Astrocyte (in vitro differentiated cells and primary cell): ENCODE measurements around the gene H6PD. TPM values are rescaled to one million over a fixed set of nuclear protein-coding genes. Genes with fewer than 3 reads are reported as not detected.

Experiments
- DNase-seq: peaks from one replicate; pipeline ENCODE4 v3.0.0-alpha.2; 2010; ENCODE audit warnings: low read depth
- FAIRE-seq: peaks from 2 replicates; lab custom pipeline; 2011; peaks lifted over from hg19 to GRCh38; lab: Jason Lieb, UNC
- H2AFZ ChIP-seq: 2 replicates; pipeline ENCODE4 v1.6.0; 2012; ENCODE audit warnings: low read depth, low read length, inconsistent platforms
- H3K27ac ChIP-seq: 2 replicates; pipeline ENCODE4 v1.5.1; 2011; ENCODE audit warnings: low read depth, low read length, inconsistent platforms
- H3K27me3 ChIP-seq: 2 replicates; pipeline ENCODE4 v1.6.0; 2011; ENCODE audit warnings: low read length, inconsistent platforms; ENCODE audit not compliant: insufficient read depth
- H3K36me3 ChIP-seq: 2 replicates; pipeline ENCODE4 v1.5.1; 2011; ENCODE audit warnings: low read length, inconsistent platforms; ENCODE audit not compliant: insufficient read depth
- H3K4me1 ChIP-seq: 2 replicates; pipeline ENCODE4 v1.5.1; 2011; ENCODE audit warnings: low read length, inconsistent platforms; ENCODE audit not compliant: insufficient read depth
- H3K4me2 ChIP-seq: 2 replicates; pipeline ENCODE4 v1.6.0; 2012; ENCODE audit warnings: low read length, inconsistent platforms
- H3K4me3 ChIP-seq: 2 replicates; pipeline ENCODE4 v1.5.1; 2011; ENCODE audit warnings: low read depth, mild to moderate bottlenecking, low read length, inconsistent platforms; ENCODE audit not compliant: insufficient read depth
- H3K79me2 ChIP-seq: 2 replicates; pipeline ENCODE4 v1.6.0; 2012; ENCODE audit warnings: mild to moderate bottlenecking, low read length, inconsistent platforms; ENCODE audit not compliant: insufficient read depth
- H3K9ac ChIP-seq: 2 replicates; pipeline ENCODE4 v1.6.0; 2012; ENCODE audit warnings: mild to moderate bottlenecking, low read length, inconsistent platforms
- H3K9me3 ChIP-seq: 2 replicates; pipeline ENCODE4 v1.5.1; 2012; ENCODE audit warnings: low read depth, mild to moderate bottlenecking, low read length, inconsistent platforms; ENCODE audit not compliant: insufficient read depth
- H4K20me1 ChIP-seq: 2 replicates; pipeline ENCODE4 v1.6.0; 2012; ENCODE audit warnings: low read length, inconsistent platforms; ENCODE audit not compliant: insufficient read depth
- H3K27ac Mint-ChIP-seq: one replicate; pipeline ENCODE4 v1.8.0; 2021; ENCODE audit warnings: mild to moderate bottlenecking, mixed read lengths; ENCODE audit not compliant: unreplicated experiment
- H3K27me3 Mint-ChIP-seq: one replicate; pipeline ENCODE4 v1.8.0; 2021; ENCODE audit warnings: low read depth, mixed read lengths; ENCODE audit not compliant: unreplicated experiment
- H3K36me3 Mint-ChIP-seq: one replicate; pipeline ENCODE4 v1.8.0; 2021; ENCODE audit warnings: low read depth, mixed read lengths; ENCODE audit not compliant: unreplicated experiment
- H3K4me1 Mint-ChIP-seq: one replicate; pipeline ENCODE4 v1.8.0; 2021; ENCODE audit warnings: low read depth, mixed read lengths; ENCODE audit not compliant: unreplicated experiment
- H3K4me3 Mint-ChIP-seq: one replicate; pipeline ENCODE4 v1.8.0; 2021; ENCODE audit warnings: mild to moderate bottlenecking, moderate library complexity, mixed read lengths; ENCODE audit not compliant: unreplicated experiment
- H3K9me3 Mint-ChIP-seq: one replicate; pipeline ENCODE4 v1.8.0; 2021; ENCODE audit warnings: mild to moderate bottlenecking, mixed read lengths; ENCODE audit not compliant: unreplicated experiment
- EZH2 ChIP-seq: IDR thresholded peaks from 2 replicates; pipeline ENCODE4 v1.6.1; 2012; ENCODE audit warnings: mild to moderate bottlenecking, low read length, inconsistent platforms; ENCODE audit not compliant: insufficient read depth
- total RNA-seq: library from RNA; stranded (reverse); gene quantifications from 2 replicates; pipeline ENCODE4 v1.2.1, GENCODE V29; 2021
- TF ChIP-seq, protein P1 (sequence below): IDR thresholded peaks from 2 replicates; pipeline ENCODE4 v1.5.1; 2011; ENCODE audit warnings: low read depth, mild to moderate bottlenecking, inconsistent platforms, low read length, moderate library complexity; ENCODE audit not compliant: insufficient read depth

Gene H6PD
- total RNA-seq, 1 donor from 2014 or later: 13.9 TPM

DNA sequence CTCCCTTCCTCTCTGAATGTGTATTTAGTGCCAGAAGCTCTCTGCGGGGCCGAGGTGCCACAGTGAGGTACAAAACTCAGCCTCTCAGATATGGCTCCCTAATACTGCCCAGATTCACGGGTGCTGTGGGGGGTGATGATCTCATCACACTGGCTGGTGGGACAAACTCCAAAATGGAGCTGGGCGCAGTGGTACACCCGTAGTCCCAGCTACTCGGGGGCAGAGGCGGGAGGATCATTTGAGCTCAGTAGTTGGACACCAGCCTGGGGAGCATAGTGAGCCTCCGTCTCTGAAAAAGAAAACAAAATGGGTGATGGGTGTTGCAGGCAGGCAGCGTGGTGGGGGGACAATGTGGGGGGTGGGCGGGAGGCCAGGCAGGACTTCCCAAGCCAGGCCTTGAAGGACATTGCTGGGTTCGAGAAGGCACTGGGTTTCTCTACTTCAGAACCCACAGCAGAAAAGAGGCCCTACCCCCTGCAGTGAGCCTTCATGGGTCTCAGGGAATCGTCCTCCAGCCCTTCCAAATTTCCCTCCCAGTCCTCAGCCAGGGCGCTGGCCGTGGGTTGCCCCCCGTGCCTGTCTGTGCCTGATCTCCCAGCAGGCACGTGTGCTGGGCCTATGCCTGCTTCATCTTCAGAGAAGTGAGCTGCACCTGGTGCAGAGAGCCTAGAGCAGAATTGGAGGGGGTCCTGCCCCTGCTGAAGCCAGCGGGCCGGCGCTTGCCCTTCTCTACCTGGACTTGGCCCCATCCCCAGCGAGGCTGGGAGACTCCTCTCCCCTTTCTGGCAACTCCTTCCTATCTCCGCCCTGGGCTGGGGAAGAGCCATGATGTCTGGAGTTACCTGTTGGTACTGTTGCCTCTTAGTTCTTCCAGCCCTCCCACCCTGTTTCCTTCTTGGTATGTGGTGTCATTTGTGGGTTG is 14.0 kb downstream of the H6PD start:
- Histone ChIP-seq H3K27me3 (no peaks in the 10 kb centered on the region), H3K27ac (no peak overlapping the region), H3K9me3 (no peaks in the 10 kb centered on the region), H4K20me1 (peaks cover 39% of the 10 kb centered on the region), H3K36me3 (no peaks in the 10 kb centered on the region), H3K4me1 (peaks cover 24% of the 10 kb centered on the region), H3K4me3 (no peak overlapping the region), H3K79me2 (peaks cover 22% of the 10 kb centered on the region), H3K4me2 (no peak overlapping the region), H2AFZ (no peak overlapping the region), H3K9ac (no peak overlapping the region)
- Mint-ChIP-seq H3K27me3 (peaks cover 12% of the 10 kb centered on the region), H3K4me3 (peak overlapping the region; percentile 45), H3K4me1 (peaks cover 21% of the 10 kb centered on the region), H3K9me3 (no peaks in the 10 kb centered on the region), H3K36me3 (peaks cover 19% of the 10 kb centered on the region), H3K27ac (peak overlapping the region; percentile 59)
- no peak for DNase-seq
- FAIRE-seq: no peak
- TF ChIP-seq EZH2: no peak
- TF ChIP-seq, protein P1, sequence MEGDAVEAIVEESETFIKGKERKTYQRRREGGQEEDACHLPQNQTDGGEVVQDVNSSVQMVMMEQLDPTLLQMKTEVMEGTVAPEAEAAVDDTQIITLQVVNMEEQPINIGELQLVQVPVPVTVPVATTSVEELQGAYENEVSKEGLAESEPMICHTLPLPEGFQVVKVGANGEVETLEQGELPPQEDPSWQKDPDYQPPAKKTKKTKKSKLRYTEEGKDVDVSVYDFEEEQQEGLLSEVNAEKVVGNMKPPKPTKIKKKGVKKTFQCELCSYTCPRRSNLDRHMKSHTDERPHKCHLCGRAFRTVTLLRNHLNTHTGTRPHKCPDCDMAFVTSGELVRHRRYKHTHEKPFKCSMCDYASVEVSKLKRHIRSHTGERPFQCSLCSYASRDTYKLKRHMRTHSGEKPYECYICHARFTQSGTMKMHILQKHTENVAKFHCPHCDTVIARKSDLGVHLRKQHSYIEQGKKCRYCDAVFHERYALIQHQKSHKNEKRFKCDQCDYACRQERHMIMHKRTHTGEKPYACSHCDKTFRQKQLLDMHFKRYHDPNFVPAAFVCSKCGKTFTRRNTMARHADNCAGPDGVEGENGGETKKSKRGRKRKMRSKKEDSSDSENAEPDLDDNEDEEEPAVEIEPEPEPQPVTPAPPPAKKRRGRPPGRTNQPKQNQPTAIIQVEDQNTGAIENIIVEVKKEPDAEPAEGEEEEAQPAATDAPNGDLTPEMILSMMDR: no peak

DNA sequence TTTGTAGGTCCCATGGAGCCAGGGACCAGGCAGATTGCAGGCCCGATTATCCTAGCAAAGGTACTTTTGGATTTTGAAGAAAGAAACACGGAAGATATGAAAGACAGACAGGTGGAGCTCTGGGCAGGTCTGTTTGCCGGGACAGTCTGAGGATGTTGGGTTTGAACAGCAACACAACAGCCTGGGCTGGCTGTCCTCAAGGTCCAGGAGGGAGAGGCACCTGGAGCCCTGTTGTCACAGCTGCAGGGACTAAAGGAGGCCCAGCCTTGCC is 14.6 kb downstream of the H6PD start:
- H2AFZ ChIP-seq: no peak overlapping the region
- Mint-ChIP-seq H3K27ac (peak overlapping the region; percentile 59), H3K4me1 (peaks cover 25% of the 10 kb centered on the region), H3K36me3 (peaks cover 19% of the 10 kb centered on the region), H3K27me3 (peaks cover 12% of the 10 kb centered on the region), H3K9me3 (no peaks in the 10 kb centered on the region), H3K4me3 (no peak overlapping the region)
- peaks cover 35% of the 10 kb centered on the region for H4K20me1 ChIP-seq
- H3K4me3 ChIP-seq: no peak overlapping the region
- FAIRE-seq (no peak), DNase-seq (no peak)
- H3K36me3 ChIP-seq: no peaks in the 10 kb centered on the region
- H3K4me1 ChIP-seq: peaks cover 29% of the 10 kb centered on the region
- H3K9me3 ChIP-seq: no peaks in the 10 kb centered on the region
- TF ChIP-seq, protein P1: no peak
- no peak for TF ChIP-seq EZH2
- peaks cover 22% of the 10 kb centered on the region for H3K79me2 ChIP-seq
- H3K9ac ChIP-seq: no peak overlapping the region
- no peak overlapping the region for H3K4me2 ChIP-seq
- H3K27me3 ChIP-seq: no peaks in the 10 kb centered on the region
- no peak overlapping the region for H3K27ac ChIP-seq
